H1 (cell line): Measurements from ENCODE around the gene BPGM. TPM values are rescaled to one million over a fixed set of nuclear protein-coding genes. Genes with fewer than 3 reads are reported as not detected.
A peak's percentile ranks its signal among the peaks of the same experiment; 100 is the strongest.

Source experiments
- BACH1 ChIP-seq: IDR thresholded peaks from 2 replicates; pipeline ENCODE4 v1.6.1; 2012; ENCODE audit warnings: low read length, improper control_type of control experiment
- BCL11A ChIP-seq, 2 experiments: IDR thresholded peaks; one replicate each; pipeline ENCODE4 v1.6.1; 2011; ENCODE audit warnings: low read depth in 2 of 2, low read length in 2 of 2, mild to moderate bottlenecking in 2 of 2
- BRCA1 ChIP-seq: IDR thresholded peaks from 2 replicates; pipeline ENCODE4 v1.6.1; 2012; ENCODE audit warnings: low read depth, low read length, improper control_type of control experiment
- CTBP2 ChIP-seq: IDR thresholded peaks from 2 replicates; pipeline ENCODE4 v1.7.0; 2011; ENCODE audit warnings: borderline replicate concordance, mild to moderate bottlenecking, moderate library complexity, mixed read lengths, low read length; ENCODE audit not compliant: insufficient read depth, insufficient read length
- EGR1 ChIP-seq: IDR thresholded peaks from 2 replicates; pipeline ENCODE4 v1.6.1; 2011; ENCODE audit warnings: low read depth, low read length, borderline replicate concordance
- EP300 ChIP-seq, 2 experiments: IDR thresholded peaks; 1 replicate in 1 of 2; 2 replicates in 1 of 2; pipeline ENCODE4 v1.6.1; 2011 to 2012; ENCODE audit warnings: low read depth in 2 of 2, low read length in 2 of 2, mild to moderate bottlenecking in 2 of 2, borderline replicate concordance in 1 of 2, inconsistent platforms in 1 of 2, moderate library complexity in 1 of 2
- FOSL1 ChIP-seq: IDR thresholded peaks from 2 replicates; pipeline ENCODE4 v1.6.1; 2011; ENCODE audit warnings: mild to moderate bottlenecking, low read depth, low read length, moderate library complexity; ENCODE audit not compliant: insufficient read depth
- GABPA ChIP-seq: IDR thresholded peaks from 2 replicates; pipeline ENCODE4 v1.6.1; 2011; ENCODE audit warnings: mild to moderate bottlenecking, low read length, moderate library complexity, borderline replicate concordance; ENCODE audit not compliant: insufficient read depth
- KDM4A ChIP-seq: IDR thresholded peaks from one replicate; pipeline ENCODE4 v1.7.1; 2012; ENCODE audit warnings: low read depth, mild to moderate bottlenecking, moderate library complexity, low read length, inconsistent platforms; ENCODE audit not compliant: severe bottlenecking
- NANOG ChIP-seq: IDR thresholded peaks from 2 replicates; pipeline ENCODE4 v1.6.1; 2011; ENCODE audit warnings: low read length, low read depth, mild to moderate bottlenecking, inconsistent platforms; ENCODE audit not compliant: insufficient read depth, poor library complexity, severe bottlenecking
- POLR2A ChIP-seq, 2 experiments: IDR thresholded peaks; 1 replicate in 1 of 2; 2 replicates in 1 of 2; pipeline ENCODE4 v1.6.1; 2011; ENCODE audit warnings: low read depth in 2 of 2, low read length in 2 of 2, mild to moderate bottlenecking in 2 of 2; ENCODE audit errors: control extremely low read depth in 1 of 2
- RAD21 ChIP-seq, 2 experiments: IDR thresholded peaks in 1 of 2; conservative IDR thresholded peaks in 1 of 2; 2 replicates each; pipeline ENCODE4 v1.6.1; 2011; ENCODE audit warnings: low read depth in 2 of 2, low read length in 2 of 2, improper control_type of control experiment in 1 of 2, inconsistent platforms in 1 of 2, mild to moderate bottlenecking in 1 of 2, moderate library complexity in 1 of 2
- RFX5 ChIP-seq: IDR thresholded peaks from 2 replicates; pipeline ENCODE4 v1.6.1; 2011; ENCODE audit warnings: low read depth, low read length, improper control_type of control experiment, borderline replicate concordance
- RNF2 ChIP-seq: fragments of 200-900, 300-1000 bp; sonication (generic); IDR thresholded peaks from 2 replicates; pipeline ENCODE4 v1.7.1; 2016; ENCODE audit warnings: borderline replicate concordance, low read depth, mild to moderate bottlenecking, antibody characterized with exemption, low read length; ENCODE audit not compliant: poor library complexity, severe bottlenecking; ENCODE audit errors: missing control alignments
- SIN3A ChIP-seq, 2 experiments: IDR thresholded peaks in 1 of 2; conservative IDR thresholded peaks in 1 of 2; 2 replicates each; pipeline ENCODE4 v1.6.1; 2011 to 2012; ENCODE audit warnings: low read length in 2 of 2, improper control_type of control experiment in 1 of 2, low read depth in 1 of 2, mild to moderate bottlenecking in 1 of 2
- SIX5 ChIP-seq: IDR thresholded peaks from 2 replicates; pipeline ENCODE4 v1.6.1; 2011; ENCODE audit warnings: mild to moderate bottlenecking, low read depth, low read length
- SP2 ChIP-seq: IDR thresholded peaks from 2 replicates; pipeline ENCODE4 v1.6.1; 2012; ENCODE audit warnings: mild to moderate bottlenecking, low read length, inconsistent platforms
- TAF1 ChIP-seq: IDR thresholded peaks from 2 replicates; pipeline ENCODE4 v1.6.1; 2011; ENCODE audit warnings: mild to moderate bottlenecking, low read depth, low read length
- TAF7 ChIP-seq: optimal IDR thresholded peaks from 2 replicates; pipeline ENCODE3; 2011; ENCODE audit warnings: low read depth, mild to moderate bottlenecking, inconsistent platforms, low read length, moderate library complexity, borderline replicate concordance
- polyA plus RNA-seq, 7 experiments: library from polyadenylated mRNA; depleted of rRNA in 3 of 7; stranded (reverse) in 5 of 7; unstranded in 2 of 7; fragments of >200 nt in 5 of 7; fragments of 200-250 nt in 2 of 7; gene quantifications; 1 replicate in 5 of 7; 2 replicates in 1 of 7; 4 replicates in 1 of 7; pipeline versions ENCODE4 v1.2.1 to v1.2.3, GENCODE V29; 2011 to 2013; ENCODE audit warnings: missing spikeins in 2 of 7, mixed read lengths in 2 of 7
- total RNA-seq: library from RNA; stranded (reverse); fragmentation: NEBNext Ultra II Directional; extraction: Animal tissue kit (Norgen Biotek cat#: 25700); gene quantifications from 2 replicates; pipeline ENCODE4 v1.2.1, GENCODE V29; 2021
- TF ChIP-seq, protein P1 (sequence below): IDR thresholded peaks from 2 replicates; pipeline ENCODE4 v1.6.1; 2012; ENCODE audit warnings: low read length, inconsistent platforms

Gene BPGM
- total and polyA plus RNA-seq, 2 of the 8 experiments (the other 6 are each of a cell fraction or from before 2014, with no cell fraction given) = 9.7 to 15.3 TPM

DNA sequence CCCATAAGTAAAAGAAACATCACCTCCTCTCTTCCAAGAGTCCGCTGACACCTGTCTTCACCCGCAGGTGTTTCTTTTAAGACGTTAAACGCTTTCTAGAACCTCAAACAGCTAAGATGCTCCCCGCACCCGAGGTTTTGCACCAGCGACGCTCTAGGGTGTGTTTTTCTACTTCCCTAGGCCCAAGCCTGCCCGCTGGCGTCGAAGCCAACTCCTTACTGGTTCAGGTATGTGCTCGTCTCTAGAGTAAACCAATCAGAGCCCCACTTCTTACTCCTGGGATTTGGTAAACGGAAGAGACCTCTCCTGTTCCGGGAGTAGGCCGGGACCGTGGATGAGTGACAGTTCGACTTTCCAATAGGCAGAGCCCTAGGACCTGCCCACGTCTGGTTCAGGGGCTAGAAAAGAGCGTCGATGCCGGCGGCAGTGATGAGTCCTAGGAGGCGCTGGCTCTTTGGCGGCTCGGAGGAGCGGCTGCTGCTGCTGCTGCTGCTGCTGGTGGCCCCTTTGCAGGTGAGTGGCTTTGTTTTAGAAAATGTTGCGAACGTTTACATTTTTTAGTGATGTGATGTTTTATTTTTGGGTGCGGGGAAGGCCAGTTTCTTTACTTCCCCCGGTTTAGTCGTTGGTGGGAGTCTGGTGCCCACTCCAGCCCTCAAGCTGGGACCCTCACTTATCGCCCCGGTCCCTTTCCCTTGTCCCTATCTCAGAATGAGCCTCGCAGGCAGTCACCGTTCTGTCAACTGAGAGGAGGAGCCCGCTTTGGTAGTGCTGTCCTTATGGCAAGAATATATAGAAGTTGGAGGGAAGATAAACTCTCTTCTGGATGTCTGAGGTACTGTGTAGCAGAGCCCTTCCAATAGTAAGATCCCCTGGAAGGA lies at the start of gene BPGM (continued):
- TF ChIP-seq SIX5 (no peak), SIN3A (conservative IDR thresholded peaks at IDR 0.05 in 1 of 2, IDR thresholded peaks at IDR 0.05 in 1 of 2; ENCODE audit: low read depth in 1 of 2, low read length in 2 of 2) (peak in 1 of 2 experiments; percentile 41; a peak in 1 of 4 replicates), FOSL1 (no peak), SP2 (peak; percentile 97), NANOG (no peak), POLR2A (IDR thresholded peaks at IDR 0.05; ENCODE audit: control extremely low read depth in 1 of 2, low read depth in 2 of 2, low read length in 2 of 2) (peak; percentile 96), EP300 (IDR thresholded peaks at IDR 0.05; ENCODE audit: borderline replicate concordance in 1 of 2, low read depth in 2 of 2, low read length in 2 of 2) (no peak), RAD21 (IDR thresholded peaks at IDR 0.05 in 1 of 2, conservative IDR thresholded peaks at IDR 0.05 in 1 of 2; ENCODE audit: low read depth in 2 of 2, low read length in 2 of 2) (peak in 1 of 2 experiments; percentile 16; a peak in 1 of 4 replicates), BRCA1 (no peak), RNF2 (no peak), EGR1 (0 out of 2 replicates have a peak, but pooled peaks have one; percentile 28), RFX5 (no peak), BACH1 (no peak), CTBP2 (no peak), KDM4A (peak; percentile 12), GABPA (peak; percentile 91), TAF7 (peak; percentile 82), TAF1 (peak; percentile 98), BCL11A (IDR thresholded peaks at IDR 0.05; ENCODE audit: low read depth in 2 of 2, low read length in 2 of 2) (no peak)
- TF ChIP-seq, protein P1, sequence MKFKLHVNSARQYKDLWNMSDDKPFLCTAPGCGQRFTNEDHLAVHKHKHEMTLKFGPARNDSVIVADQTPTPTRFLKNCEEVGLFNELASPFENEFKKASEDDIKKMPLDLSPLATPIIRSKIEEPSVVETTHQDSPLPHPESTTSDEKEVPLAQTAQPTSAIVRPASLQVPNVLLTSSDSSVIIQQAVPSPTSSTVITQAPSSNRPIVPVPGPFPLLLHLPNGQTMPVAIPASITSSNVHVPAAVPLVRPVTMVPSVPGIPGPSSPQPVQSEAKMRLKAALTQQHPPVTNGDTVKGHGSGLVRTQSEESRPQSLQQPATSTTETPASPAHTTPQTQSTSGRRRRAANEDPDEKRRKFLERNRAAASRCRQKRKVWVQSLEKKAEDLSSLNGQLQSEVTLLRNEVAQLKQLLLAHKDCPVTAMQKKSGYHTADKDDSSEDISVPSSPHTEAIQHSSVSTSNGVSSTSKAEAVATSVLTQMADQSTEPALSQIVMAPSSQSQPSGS = no peak
